Lower lobe of right lung (tissue), 2 donors: Measurements from ENCODE around the gene CHRDL1. TPM values are rescaled to one million over a fixed set of nuclear protein-coding genes. Genes with fewer than 3 reads are reported as not detected.

Source experiments
- ATAC-seq, 2 donors: fragments of 200-7000 bp; cut with Tn5 transposase; one replicate each; pipeline ENCODE4 v1.9.1; 2020 to 2022; ENCODE audit warnings: mild to moderate bottlenecking in 2 of 2, moderate library complexity in 2 of 2
- DNase-seq: peaks from one replicate; pipeline ENCODE4 v3.0.0-alpha.2; 2020
- H3K27ac ChIP-seq: fragments of 200-600 bp; one replicate; pipeline ENCODE4 v1.8.0; 2022
- H3K27me3 ChIP-seq: fragments of 200-600 bp; one replicate; pipeline ENCODE4 v1.8.0; 2022; ENCODE audit warnings: low read depth
- H3K36me3 ChIP-seq: fragments of 200-600 bp; one replicate; pipeline ENCODE4 v1.8.0; 2022; ENCODE audit warnings: mild to moderate bottlenecking
- H3K4me1 ChIP-seq: fragments of 200-600 bp; one replicate; pipeline ENCODE4 v1.8.0; 2022
- H3K4me3 ChIP-seq: fragments of 200-600 bp; one replicate; pipeline ENCODE4 v1.8.0; 2022; ENCODE audit warnings: mild to moderate bottlenecking
- H3K9me3 ChIP-seq: fragments of 200-600 bp; one replicate; pipeline ENCODE4 v1.8.0; 2022
- intact Hi-C: fragments of 100-400 bp; cut with DNase I; formaldehyde crosslinking; loops from one replicate; pipeline ENCODE4 v1.11.0; 2022
- total RNA-seq: library from RNA; stranded (reverse); fragmentation: NEBNext Ultra II Directional; extraction: Animal tissue kit (Norgen Biotek cat#: 25700); gene quantifications from one replicate; pipeline ENCODE4 v1.2.1, GENCODE V29; 2021
- TF ChIP-seq, protein P1 (sequence below): fragments of 200-600 bp; IDR thresholded peaks from one replicate; pipeline ENCODE4 v1.8.0; 2022; ENCODE audit warnings: antibody characterized with exemption, mild to moderate bottlenecking
- donor health status: DM: no; HTN: yes; CAD: no; lungs with severe emphysema.

Gene CHRDL1
- total RNA-seq, 1 donor from 2014 or later = 60.6 TPM

DNA sequence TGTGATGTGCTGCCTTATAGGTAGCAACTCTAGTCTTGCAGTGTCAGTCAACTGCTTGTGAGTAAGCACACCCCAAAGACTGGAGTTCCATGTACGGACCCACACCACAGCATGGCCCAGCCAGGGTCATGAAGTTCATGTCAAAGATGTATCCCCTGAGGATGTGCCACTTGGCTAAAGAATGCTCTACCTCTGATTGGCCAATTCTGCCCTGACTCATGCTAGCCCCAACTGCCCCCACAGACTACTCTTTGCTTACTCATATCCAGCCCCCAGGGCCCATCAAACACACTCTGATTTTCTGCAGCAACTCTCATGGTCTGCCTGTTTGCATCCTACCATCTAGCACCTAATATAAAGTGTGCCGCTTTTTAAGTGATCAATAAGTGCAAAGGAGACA, 62.5 kb downstream of the CHRDL1 start:
- TF ChIP-seq, protein P1, sequence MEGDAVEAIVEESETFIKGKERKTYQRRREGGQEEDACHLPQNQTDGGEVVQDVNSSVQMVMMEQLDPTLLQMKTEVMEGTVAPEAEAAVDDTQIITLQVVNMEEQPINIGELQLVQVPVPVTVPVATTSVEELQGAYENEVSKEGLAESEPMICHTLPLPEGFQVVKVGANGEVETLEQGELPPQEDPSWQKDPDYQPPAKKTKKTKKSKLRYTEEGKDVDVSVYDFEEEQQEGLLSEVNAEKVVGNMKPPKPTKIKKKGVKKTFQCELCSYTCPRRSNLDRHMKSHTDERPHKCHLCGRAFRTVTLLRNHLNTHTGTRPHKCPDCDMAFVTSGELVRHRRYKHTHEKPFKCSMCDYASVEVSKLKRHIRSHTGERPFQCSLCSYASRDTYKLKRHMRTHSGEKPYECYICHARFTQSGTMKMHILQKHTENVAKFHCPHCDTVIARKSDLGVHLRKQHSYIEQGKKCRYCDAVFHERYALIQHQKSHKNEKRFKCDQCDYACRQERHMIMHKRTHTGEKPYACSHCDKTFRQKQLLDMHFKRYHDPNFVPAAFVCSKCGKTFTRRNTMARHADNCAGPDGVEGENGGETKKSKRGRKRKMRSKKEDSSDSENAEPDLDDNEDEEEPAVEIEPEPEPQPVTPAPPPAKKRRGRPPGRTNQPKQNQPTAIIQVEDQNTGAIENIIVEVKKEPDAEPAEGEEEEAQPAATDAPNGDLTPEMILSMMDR = no peak
- H3K36me3 ChIP-seq = no peaks in the 10 kb centered on the region
- H3K4me1 ChIP-seq = no peaks in the 10 kb centered on the region
- ATAC-seq = no peak
- H3K27ac ChIP-seq = no peak overlapping the region
- intact Hi-C loops = no loop called here
- H3K27me3 ChIP-seq = no peaks in the 10 kb centered on the region
- H3K4me3 ChIP-seq = no peak overlapping the region
- H3K9me3 ChIP-seq = no peaks in the 10 kb centered on the region
- no peak for DNase-seq

DNA sequence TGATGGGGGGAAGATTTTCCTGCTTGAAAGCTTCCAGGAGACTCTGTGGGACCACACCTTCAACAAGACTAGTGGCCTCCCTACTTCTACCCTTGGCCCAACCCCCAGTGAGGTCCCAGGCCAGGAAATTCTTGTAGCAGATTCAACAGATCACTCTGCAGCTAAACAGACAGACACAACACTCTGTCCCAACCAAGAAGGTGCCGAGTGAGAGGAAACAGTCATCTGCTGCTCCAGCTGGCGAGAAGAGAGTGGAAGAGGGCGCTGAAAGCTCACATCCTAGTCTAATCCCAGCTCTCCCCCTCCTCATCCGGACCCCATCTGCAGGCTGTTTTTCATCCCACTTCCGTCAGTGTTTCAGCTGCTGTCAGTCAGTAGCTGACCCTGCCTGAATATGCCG, 63.4 kb downstream of the CHRDL1 start:
- Histone ChIP-seq H3K27ac (no peak overlapping the region), H3K4me3 (no peak overlapping the region), H3K36me3 (no peaks in the 10 kb centered on the region), H3K4me1 (no peaks in the 10 kb centered on the region), H3K9me3 (no peaks in the 10 kb centered on the region), H3K27me3 (no peaks in the 10 kb centered on the region)
- TF ChIP-seq, protein P1 = no peak
- DNase-seq = no peak
- intact Hi-C loops = no loop called here
- peak; percentile 37 to 56 for ATAC-seq

DNA sequence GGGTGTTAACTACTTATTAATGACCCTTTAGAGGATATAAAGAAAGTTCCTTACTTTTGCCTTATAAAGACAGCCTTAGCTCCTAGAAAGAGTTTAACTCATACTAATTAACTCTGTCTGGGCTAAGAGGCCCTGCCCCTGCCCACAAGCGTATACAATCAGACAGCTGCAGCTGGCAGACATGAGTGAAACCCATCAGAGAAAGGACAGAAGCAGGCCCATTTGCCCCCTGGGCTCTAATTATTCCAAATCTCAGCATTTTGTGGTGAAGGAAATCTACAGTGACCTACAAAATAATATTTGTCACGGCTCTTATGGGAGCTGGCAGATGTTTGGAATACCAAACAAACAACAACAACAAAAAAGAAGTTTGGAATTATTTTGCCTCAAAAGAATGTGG, 71.8 kb downstream of the CHRDL1 start:
- Histone ChIP-seq H3K9me3 (no peaks in the 10 kb centered on the region), H3K27ac (no peak overlapping the region), H3K4me1 (no peaks in the 10 kb centered on the region), H3K36me3 (no peaks in the 10 kb centered on the region), H3K4me3 (no peak overlapping the region), H3K27me3 (no peaks in the 10 kb centered on the region)
- TF ChIP-seq, protein P1 = no peak
- no peak for DNase-seq
- ATAC-seq = no peak
- intact Hi-C loops = no loop called here

DNA sequence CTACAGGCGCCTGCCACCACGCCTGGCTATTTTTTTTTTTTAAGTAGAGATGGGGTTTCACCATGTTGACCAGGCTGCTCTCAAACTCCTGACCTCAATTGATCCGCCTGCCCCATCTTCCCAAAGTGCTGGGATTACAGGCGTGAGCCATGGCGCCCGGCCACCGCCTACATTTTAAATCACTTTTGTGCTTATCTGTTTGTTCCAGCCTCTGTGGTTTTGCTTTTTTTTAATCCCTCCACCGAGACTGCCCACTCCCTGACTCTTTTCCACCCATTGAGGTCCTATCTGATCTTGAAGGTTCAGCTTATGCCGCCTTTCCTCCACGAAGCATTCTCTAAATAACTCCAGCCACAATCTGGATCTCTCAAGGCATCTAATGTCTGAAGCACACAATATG, 73.5 kb downstream of the CHRDL1 start:
- Histone ChIP-seq H3K4me3 (no peak overlapping the region), H3K4me1 (no peaks in the 10 kb centered on the region), H3K9me3 (no peaks in the 10 kb centered on the region), H3K36me3 (no peaks in the 10 kb centered on the region), H3K27ac (no peak overlapping the region), H3K27me3 (no peaks in the 10 kb centered on the region)
- TF ChIP-seq, protein P1 = no peak
- DNase-seq (no peak), ATAC-seq (no peak)
- intact Hi-C loops = no loop called here

DNA sequence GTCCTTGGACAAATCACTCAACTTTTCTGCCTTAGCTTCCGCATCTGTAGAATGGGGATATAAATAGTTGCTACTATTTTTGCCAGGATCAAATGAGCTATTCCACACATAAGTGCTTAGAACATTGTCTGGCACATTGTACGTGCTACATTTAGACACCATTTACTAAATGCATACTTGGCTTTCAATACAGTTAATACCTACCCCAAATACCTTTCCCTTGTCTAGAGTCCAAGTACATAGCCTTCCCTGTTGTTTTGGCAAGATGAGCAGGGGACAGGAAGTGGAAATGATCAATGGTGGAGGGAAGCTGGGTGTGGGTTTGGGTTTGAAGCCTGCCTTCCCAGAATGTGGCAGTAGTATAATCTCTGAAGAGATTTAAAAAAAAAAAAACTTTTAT, 82.0 kb downstream of the CHRDL1 start:
- Histone ChIP-seq H3K9me3 (no peaks in the 10 kb centered on the region), H3K36me3 (no peaks in the 10 kb centered on the region), H3K4me3 (no peak overlapping the region), H3K27me3 (no peaks in the 10 kb centered on the region), H3K4me1 (no peaks in the 10 kb centered on the region), H3K27ac (no peak overlapping the region)
- DNase-seq = no peak
- intact Hi-C loops = no loop called here
- no peak for ATAC-seq
- TF ChIP-seq, protein P1 = no peak

DNA sequence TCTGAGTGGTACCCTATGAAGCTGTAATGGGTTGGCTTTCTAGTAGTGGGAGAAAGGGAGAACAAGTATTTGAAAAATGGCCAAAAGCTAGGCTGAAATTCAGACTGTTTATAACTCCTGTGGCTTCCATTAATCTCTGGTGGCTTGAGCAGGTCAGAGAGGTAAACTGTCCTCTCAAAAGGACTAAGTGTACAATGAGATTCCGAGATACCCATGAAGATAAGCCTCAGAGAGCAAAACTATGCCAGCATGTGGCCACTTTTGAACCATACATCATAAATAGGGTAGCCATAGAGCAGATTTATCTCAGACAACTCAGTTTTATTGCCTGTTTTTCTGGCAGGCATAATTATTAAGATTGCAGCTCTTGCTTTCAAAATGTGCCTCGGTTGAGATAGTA, 89.2 kb downstream of the CHRDL1 start:
- Histone ChIP-seq H3K9me3 (no peaks in the 10 kb centered on the region), H3K27ac (no peak overlapping the region), H3K4me3 (no peak overlapping the region), H3K36me3 (no peaks in the 10 kb centered on the region), H3K27me3 (no peaks in the 10 kb centered on the region), H3K4me1 (no peaks in the 10 kb centered on the region)
- ATAC-seq (no peak), DNase-seq (no peak)
- intact Hi-C loops = no loop called here
- TF ChIP-seq, protein P1 = no peak
